DND-41 (cell line): ENCODE data around the gene PCGF5.
A peak's percentile ranks its signal among the peaks of the same experiment; 100 is the strongest.

Source experiments
- ATAC-seq: fragments of 200-7000 bp; cut with Tn5 transposase; 3 replicates; pipeline ENCODE4 v1.9.1; 2021; ENCODE audit warnings: low read depth; ENCODE audit not compliant: insufficient read depth
- DNase-seq: peaks from one replicate; pipeline ENCODE4 v3.0.0-alpha.2; 2020
- H2AFZ ChIP-seq: 2 replicates; pipeline ENCODE4 v1.6.0; 2012; ENCODE audit warnings: low read depth, low read length
- H3K27ac ChIP-seq: 2 replicates; pipeline ENCODE4 v1.5.1; 2012; ENCODE audit warnings: low read length, inconsistent platforms
- H3K27me3 ChIP-seq: fragments of 200-600 bp; sonication (generic); 2 replicates; pipeline ENCODE4 v1.6.0; 2012; ENCODE audit warnings: low read length, mild to moderate bottlenecking, inconsistent platforms; ENCODE audit not compliant: insufficient read depth, poor library complexity
- H3K36me3 ChIP-seq: 2 replicates; pipeline ENCODE4 v1.5.1; 2012; ENCODE audit warnings: low read length, inconsistent platforms; ENCODE audit not compliant: insufficient read depth
- H3K4me1 ChIP-seq: 2 replicates; pipeline ENCODE4 v1.5.1; 2012; ENCODE audit warnings: mild to moderate bottlenecking, low read length; ENCODE audit not compliant: insufficient read depth
- H3K4me2 ChIP-seq: 2 replicates; pipeline ENCODE4 v1.6.0; 2012; ENCODE audit warnings: mild to moderate bottlenecking, moderate library complexity, low read length, inconsistent platforms; ENCODE audit not compliant: insufficient read depth
- H3K4me3 ChIP-seq, 2 experiments: fragments of 200-600 bp in 1 of 2; shearing (Covaris generic) in 1 of 2; 2 replicates each; pipeline ENCODE4 v1.5.1; 2012 to 2016; ENCODE audit warnings: inconsistent platforms in 2 of 2, low read length in 2 of 2, mild to moderate bottlenecking in 2 of 2, low read depth in 1 of 2, moderate library complexity in 1 of 2
- H3K79me2 ChIP-seq: 2 replicates; pipeline ENCODE4 v1.6.0; 2012; ENCODE audit warnings: low read length, inconsistent platforms; ENCODE audit not compliant: insufficient read depth
- H3K9ac ChIP-seq: 2 replicates; pipeline ENCODE4 v1.6.0; 2012; ENCODE audit warnings: low read depth, mild to moderate bottlenecking, inconsistent platforms, low read length, moderate library complexity
- H3K9me3 ChIP-seq: 2 replicates; pipeline ENCODE4 v1.5.1; 2012; ENCODE audit warnings: low read length, moderate library complexity, mild to moderate bottlenecking, inconsistent platforms; ENCODE audit not compliant: insufficient read depth, severe bottlenecking
- H4K20me1 ChIP-seq: 2 replicates; pipeline ENCODE4 v1.6.0; 2012; ENCODE audit warnings: low read length; ENCODE audit not compliant: insufficient read depth
- CTCF ChIP-seq: IDR thresholded peaks from 2 replicates; pipeline ENCODE4 v1.5.1; 2012; ENCODE audit warnings: borderline replicate concordance, low read length, moderate library complexity, mild to moderate bottlenecking; ENCODE audit not compliant: poor library complexity, severe bottlenecking; ENCODE audit errors: extremely low read depth
- EZH2 ChIP-seq: IDR thresholded peaks from 3 replicates; pipeline ENCODE4 v1.6.1; 2012; ENCODE audit warnings: borderline replicate concordance, low read depth, mild to moderate bottlenecking, moderate library complexity, low read length, inconsistent platforms; ENCODE audit not compliant: severe bottlenecking

PCGF5 gene

GRCh38 chr10:91210435-91210834 lies 10.0 kb upstream of the PCGF5 start:
- no peak for TF ChIP-seq EZH2
- TF ChIP-seq CTCF = no peak
- no peak overlapping the region for H3K4me3 ChIP-seq
- H3K9me3 ChIP-seq = no peaks in the 10 kb centered on the region
- peaks cover 97% of the 10 kb centered on the region for H3K79me2 ChIP-seq
- no peak overlapping the region for H3K4me2 ChIP-seq
- ATAC-seq (peak; percentile 66), DNase-seq (peak; percentile 53)
- H3K4me1 ChIP-seq = peaks cover 19% of the 10 kb centered on the region
- H3K9ac ChIP-seq = no peak overlapping the region
- H2AFZ ChIP-seq = no peak overlapping the region
- H3K27ac ChIP-seq = no peak overlapping the region
- peaks cover 63% of the 10 kb centered on the region; the same call in 1 of the 2 replicates for H4K20me1 ChIP-seq
- no peaks in the 10 kb centered on the region for H3K27me3 ChIP-seq
- no peaks in the 10 kb centered on the region for H3K36me3 ChIP-seq

GRCh38 chr10:91211675-91212074 lies 8.8 kb upstream of the PCGF5 start:
- DNase-seq = no peak
- no peak overlapping the region for H3K4me3 ChIP-seq
- peaks cover 97% of the 10 kb centered on the region for H3K79me2 ChIP-seq
- no peak overlapping the region for H3K27ac ChIP-seq
- ATAC-seq = no peak
- no peak for TF ChIP-seq CTCF
- TF ChIP-seq EZH2 = no peak
- no peak overlapping the region for H3K9ac ChIP-seq
- H3K27me3 ChIP-seq = no peaks in the 10 kb centered on the region
- peaks cover 15% of the 10 kb centered on the region for H3K4me1 ChIP-seq
- peaks cover 66% of the 10 kb centered on the region; the same call in 1 of the 2 replicates for H4K20me1 ChIP-seq
- H2AFZ ChIP-seq = no peak overlapping the region
- H3K4me2 ChIP-seq = no peak overlapping the region
- H3K36me3 ChIP-seq = no peaks in the 10 kb centered on the region
- H3K9me3 ChIP-seq = no peaks in the 10 kb centered on the region

DNA sequence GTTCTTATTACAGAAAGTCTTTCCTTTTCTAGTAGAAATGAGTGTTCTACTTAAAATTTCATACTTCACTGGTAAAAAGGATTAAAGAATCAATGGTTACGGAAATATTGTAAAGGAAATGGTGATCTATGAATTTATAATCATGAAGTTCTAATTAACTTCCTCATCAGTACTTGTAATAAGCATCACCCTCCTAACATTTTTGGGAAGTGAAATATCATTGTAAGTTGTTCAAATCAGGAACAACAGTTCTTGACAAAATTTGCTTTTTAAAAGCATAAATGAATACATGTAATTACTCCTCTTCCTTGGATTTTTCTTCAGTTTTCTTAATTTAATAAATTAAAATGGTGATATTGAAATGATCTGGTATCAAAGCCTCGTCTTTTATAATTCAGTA lies 5.6 kb upstream of the PCGF5 start:
- no peak overlapping the region for H3K4me2 ChIP-seq
- peaks cover 17% of the 10 kb centered on the region for H3K4me1 ChIP-seq
- H3K27me3 ChIP-seq = no peaks in the 10 kb centered on the region
- peaks cover 94% of the 10 kb centered on the region for H3K79me2 ChIP-seq
- H3K36me3 ChIP-seq = no peaks in the 10 kb centered on the region
- no peak overlapping the region for H3K9ac ChIP-seq
- ATAC-seq (no peak), DNase-seq (no peak)
- H2AFZ ChIP-seq = no peak overlapping the region
- H3K4me3 ChIP-seq = no peak overlapping the region
- no peak for TF ChIP-seq CTCF
- no peak for TF ChIP-seq EZH2
- peaks cover 55% of the 10 kb centered on the region; the same call in 1 of the 2 replicates for H4K20me1 ChIP-seq
- H3K27ac ChIP-seq = no peak overlapping the region
- H3K9me3 ChIP-seq = no peaks in the 10 kb centered on the region

DNA sequence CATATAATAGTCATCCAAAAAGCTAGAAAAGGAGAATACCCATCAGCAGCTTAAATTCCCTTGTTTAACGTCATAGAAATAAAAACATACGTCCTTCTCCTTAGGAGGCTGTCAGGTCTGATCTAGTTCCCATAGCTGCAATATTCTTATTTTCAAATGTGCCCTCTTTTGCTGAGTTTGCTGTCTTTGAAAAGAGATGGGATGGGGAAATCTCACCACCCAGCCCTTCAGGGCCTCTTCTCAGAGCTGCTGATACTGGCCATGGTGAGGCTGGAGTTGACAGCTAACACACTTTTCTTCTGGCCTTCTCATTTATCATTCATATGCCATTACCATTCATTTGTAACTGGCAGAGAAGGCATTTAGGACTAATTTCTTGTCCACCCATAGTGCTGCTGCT lies 5.1 kb upstream of the PCGF5 start:
- Histone ChIP-seq H3K4me2 (no peak overlapping the region), H3K27me3 (no peaks in the 10 kb centered on the region), H2AFZ (no peak overlapping the region), H3K4me1 (peaks cover 17% of the 10 kb centered on the region), H3K9ac (no peak overlapping the region), H3K36me3 (no peaks in the 10 kb centered on the region), H3K79me2 (peaks cover 93% of the 10 kb centered on the region), H3K9me3 (no peaks in the 10 kb centered on the region), H3K4me3 (no peak overlapping the region), H3K27ac (no peak overlapping the region), H4K20me1 (peaks cover 54% of the 10 kb centered on the region)
- no peak for DNase-seq
- ATAC-seq = no peak
- TF ChIP-seq EZH2 = no peak
- TF ChIP-seq CTCF = no peak
